Esophagus (tissue), 2 donors: ENCODE data around the gene NTRK3. TPM values are rescaled to one million over a fixed set of nuclear protein-coding genes. Genes with fewer than 3 reads are reported as not detected.
"Not testable (repeated sequence)": the region's sequence is repeated elsewhere in the genome, so short reads cannot be mapped to it uniquely, and the experiment has no call there.

ENCODE experiments used
- H3K27ac ChIP-seq, 2 donors: one replicate each; pipeline ENCODE4 v1.5.1; 2013; ENCODE audit warnings: low read depth in 2 of 2, mild to moderate bottlenecking in 2 of 2, inconsistent platforms in 1 of 2, low read length in 1 of 2, moderate library complexity in 1 of 2
- H3K27me3 ChIP-seq, 2 donors: one replicate each; pipeline ENCODE4 v1.6.1; 2013; ENCODE audit warnings: low read length in 2 of 2, control low read depth in 1 of 2, mild to moderate bottlenecking in 1 of 2; ENCODE audit not compliant: insufficient read depth in 2 of 2, control insufficient read depth in 1 of 2
- H3K36me3 ChIP-seq, 2 donors: one replicate each; pipeline ENCODE4 v1.6.1; 2013; ENCODE audit warnings: low read length in 1 of 2; ENCODE audit not compliant: control insufficient read depth in 2 of 2, insufficient read depth in 2 of 2
- H3K4me1 ChIP-seq, 2 donors: one replicate each; pipeline ENCODE4 v1.6.1; 2013; ENCODE audit warnings: low read length in 1 of 2; ENCODE audit not compliant: control insufficient read depth in 2 of 2, insufficient read depth in 2 of 2
- H3K4me3 ChIP-seq, 2 donors: one replicate each; pipeline ENCODE4 v1.5.1; 2013; ENCODE audit warnings: low read length in 2 of 2, mild to moderate bottlenecking in 2 of 2, low read depth in 1 of 2, moderate library complexity in 1 of 2
- H3K9me3 ChIP-seq, 2 donors: one replicate each; pipeline ENCODE4 v1.6.1; 2013; ENCODE audit warnings: mild to moderate bottlenecking in 2 of 2, low read depth in 1 of 2, low read length in 1 of 2, moderate library complexity in 1 of 2; ENCODE audit not compliant: control insufficient read depth in 2 of 2, insufficient read depth in 1 of 2
- WGBS, 2 donors: extraction: QIAGEN DNeasy Blood & Tissue Kit; methylation state at CpG; one replicate each; pipeline ENCODE4 v1.1.7; 2013; 5-methylcytosine and 5-hydroxymethylcytosine counted together
- polyA plus RNA-seq, 2 donors: library from polyadenylated mRNA; stranded (reverse); fragments of 200-250 nt; gene quantifications; one replicate each; pipeline ENCODE4 v1.2.3, GENCODE V29; 2013
- donor health status: healthy with polysubstance abuse.
- donor health status: Bipolar disorder and iron deficiency.

Gene NTRK3
- polyA plus RNA-seq, 2 donors, result 0.61 to 0.77 TPM

- peaks cover 0 to 2% of the 10 kb centered on the region in 2 donors for H3K9me3 ChIP-seq
- WGBS, 2 donors, result 40 to 43% methylated on average over 9 of the region's 9 CpGs
- H3K4me1 ChIP-seq, result no peaks in the 10 kb centered on the region
- no peaks in the 10 kb centered on the region for H3K36me3 ChIP-seq
- no peak overlapping the region for H3K4me3 ChIP-seq
- no peak overlapping the region for H3K27ac ChIP-seq
- no peaks in the 10 kb centered on the region for H3K27me3 ChIP-seq
These were observed 172.5 kb downstream of the NTRK3 start for GRCh38 chr15:88083811-88084760.

DNA sequence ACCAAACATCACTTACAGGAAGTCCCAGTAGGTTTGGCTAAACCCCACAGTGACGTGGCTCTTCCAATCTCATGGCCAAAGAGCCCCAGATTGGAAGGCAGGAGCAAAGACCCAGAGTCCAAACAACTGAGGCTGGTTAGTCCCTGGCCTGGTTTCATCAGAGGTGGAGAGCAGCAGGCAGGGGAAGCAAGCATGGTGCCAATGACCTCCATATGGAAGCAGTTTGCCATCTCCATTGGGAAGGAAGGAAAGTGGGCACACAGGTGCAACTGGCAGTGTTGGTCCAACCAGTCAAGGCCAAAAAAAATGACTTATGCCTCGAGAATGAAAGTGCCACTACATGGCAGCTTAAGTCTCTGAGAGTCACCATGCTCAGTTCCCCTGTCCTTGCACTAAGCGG is 175.9 kb downstream of the NTRK3 start:
- Histone ChIP-seq H3K9me3 (peaks cover 0 to 4% of the 10 kb centered on the region in 2 donors), H3K36me3 (no peaks in the 10 kb centered on the region), H3K27ac (no peak overlapping the region), H3K27me3 (no peaks in the 10 kb centered on the region), H3K4me3 (no peak overlapping the region), H3K4me1 (no peaks in the 10 kb centered on the region)
- 67 to 68% methylated on average over 3 of the region's 3 CpGs for WGBS, 2 donors

- no peaks in the 10 kb centered on the region for H3K36me3 ChIP-seq
- H3K9me3 ChIP-seq, result peaks cover 0 to 4% of the 10 kb centered on the region in 2 donors
- no peaks in the 10 kb centered on the region for H3K4me1 ChIP-seq
- H3K4me3 ChIP-seq, result no peak overlapping the region
- H3K27me3 ChIP-seq, result no peaks in the 10 kb centered on the region
- no peak overlapping the region for H3K27ac ChIP-seq
- WGBS, 2 donors, result 55 to 56% methylated on average over 12 of the region's 12 CpGs
These were observed 179.1 kb downstream of the NTRK3 start for GRCh38 chr15:88077296-88078020.

DNA sequence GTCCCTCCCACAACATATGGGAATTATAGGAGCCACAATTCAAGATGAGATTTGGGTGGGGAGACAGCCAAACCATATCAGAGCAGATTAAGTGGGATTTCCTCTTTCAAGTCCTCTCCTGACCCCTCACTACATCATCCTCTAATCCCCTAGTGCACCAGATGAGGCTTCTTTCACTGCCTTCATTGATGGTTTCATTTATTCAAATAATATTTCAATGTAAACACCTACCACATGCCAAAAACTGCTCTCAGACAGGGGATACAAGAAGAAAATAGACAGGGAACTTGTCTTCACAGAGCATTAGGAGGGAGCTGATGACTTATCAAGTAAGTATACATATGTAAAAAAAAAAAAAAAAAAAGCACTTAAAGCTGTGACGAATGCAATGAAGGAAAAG is 180.2 kb downstream of the NTRK3 start:
- Histone ChIP-seq H3K4me3 (no peak overlapping the region), H3K27ac (no peak overlapping the region)

DNA sequence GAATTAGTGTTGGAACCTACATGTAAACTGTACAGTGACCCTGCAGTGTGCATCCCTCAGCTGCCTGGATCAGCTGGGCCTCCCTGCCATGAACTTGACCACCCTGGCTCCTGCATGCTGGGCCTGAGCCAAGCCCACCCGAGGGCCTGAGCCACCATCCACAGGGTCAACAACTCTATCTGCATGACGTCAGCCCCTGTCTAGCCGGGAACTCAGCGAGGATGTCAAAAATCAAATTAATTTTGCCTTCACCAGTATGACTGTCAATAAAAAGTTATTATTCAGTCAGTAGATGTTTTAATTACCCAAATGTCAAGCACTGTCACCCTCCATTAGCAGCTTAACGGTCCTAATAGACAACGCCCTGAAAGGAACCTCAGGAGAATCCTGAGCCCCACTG is 181.4 kb downstream of the NTRK3 start:
- no peak overlapping the region for H3K4me3 ChIP-seq
- H3K27me3 ChIP-seq, result no peaks in the 10 kb centered on the region
- peaks cover 0 to 2% of the 10 kb centered on the region in 2 donors for H3K9me3 ChIP-seq
- H3K4me1 ChIP-seq, result no peaks in the 10 kb centered on the region
- WGBS, 2 donors, result 71 to 78% methylated on average over 6 of the region's 6 CpGs
- H3K36me3 ChIP-seq, result no peaks in the 10 kb centered on the region
- no peak overlapping the region for H3K27ac ChIP-seq

More for the DNA sequence above, 180.2 kb downstream of the NTRK3 start:
- no peaks in the 10 kb centered on the region for H3K4me1 ChIP-seq
- peaks cover 0 to 2% of the 10 kb centered on the region in 2 donors for H3K9me3 ChIP-seq
- H3K27me3 ChIP-seq, result no peaks in the 10 kb centered on the region
- H3K36me3 ChIP-seq, result no peaks in the 10 kb centered on the region
- WGBS, 2 donors, result 74 to 77% methylated on average over 1 of the region's 1 CpG

DNA sequence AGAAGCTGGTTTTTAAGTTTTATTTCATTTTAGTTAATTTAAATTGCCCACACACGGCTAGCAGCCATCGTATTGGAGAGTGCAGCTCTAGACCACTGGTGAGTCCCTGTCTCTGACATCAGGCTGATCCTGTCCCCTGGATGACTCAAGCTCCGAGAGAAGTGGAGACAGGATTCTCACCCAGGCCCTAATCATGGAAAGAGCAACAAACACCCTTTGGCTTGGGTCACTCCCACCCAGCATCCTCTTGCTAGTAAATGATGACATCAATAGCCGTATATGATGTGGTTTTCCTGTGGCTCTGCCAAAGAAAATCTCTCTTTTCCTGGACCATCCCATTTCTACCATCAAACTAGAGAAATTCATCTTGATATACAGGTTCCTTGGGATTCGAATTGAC is 182.2 kb downstream of the NTRK3 start:
- WGBS, 2 donors, result 84 to 85% methylated on average over 5 of the region's 5 CpGs
- no peaks in the 10 kb centered on the region for H3K4me1 ChIP-seq
- no peaks in the 10 kb centered on the region for H3K36me3 ChIP-seq
- H3K9me3 ChIP-seq, result peaks cover 0 to 2% of the 10 kb centered on the region in 2 donors
- H3K4me3 ChIP-seq, result no peak overlapping the region
- no peak overlapping the region for H3K27ac ChIP-seq
- H3K27me3 ChIP-seq, result no peaks in the 10 kb centered on the region

GRCh38 chr15:88073391-88073691 is 183.2 kb downstream of the NTRK3 start:
- no peaks in the 10 kb centered on the region for H3K4me1 ChIP-seq
- no peak overlapping the region for H3K27ac ChIP-seq
- H3K4me3 ChIP-seq, result no peak overlapping the region
- no peaks in the 10 kb centered on the region for H3K27me3 ChIP-seq
- 56 to 63% methylated on average over 2 of the region's 2 CpGs for WGBS, 2 donors
- H3K36me3 ChIP-seq, result no peaks in the 10 kb centered on the region
- H3K9me3 ChIP-seq, result no peaks in the 10 kb centered on the region

DNA sequence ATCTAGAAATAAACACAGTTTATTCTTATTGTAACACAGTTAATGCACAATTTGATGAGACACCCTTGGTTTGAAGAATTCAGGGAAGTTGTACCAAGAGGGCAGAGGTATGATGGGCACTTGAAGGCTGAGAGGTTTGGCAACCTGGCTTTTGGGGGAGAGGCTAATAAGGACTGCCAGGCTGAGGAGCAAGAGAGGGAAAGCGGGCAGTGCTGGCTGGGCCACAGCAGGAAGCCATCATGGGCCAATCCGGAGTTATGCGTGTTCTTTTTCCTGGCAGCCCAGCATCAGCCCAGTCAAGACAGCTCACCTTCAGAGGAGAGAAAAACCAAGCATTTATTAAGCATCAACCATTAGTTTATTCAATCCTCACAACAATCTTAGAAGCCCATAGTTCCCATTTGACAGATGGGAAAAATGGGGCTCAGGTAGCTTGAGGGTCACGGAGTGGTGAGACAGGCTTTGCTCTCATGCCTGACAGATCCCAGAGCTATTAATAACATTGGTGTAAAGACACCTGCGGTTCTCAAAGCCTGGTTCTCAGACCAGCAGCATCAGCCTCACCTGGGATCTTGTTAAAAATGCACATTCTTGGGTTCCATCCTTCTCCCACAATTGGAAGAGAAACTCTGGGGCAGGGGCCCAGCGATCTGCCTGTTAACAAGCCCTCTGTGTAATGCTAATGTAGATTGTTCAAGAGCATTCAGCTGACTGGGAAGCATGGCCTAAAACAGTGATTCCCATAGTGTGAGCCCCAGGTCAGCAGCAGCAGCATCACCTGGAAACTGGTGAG is 183.7 kb downstream of the NTRK3 start:
- H3K27ac ChIP-seq, result no peak overlapping the region
- H3K4me3 ChIP-seq, result no peak overlapping the region
- H3K4me1 ChIP-seq, result no peaks in the 10 kb centered on the region
- 70 to 79% methylated on average over 6 of the region's 6 CpGs for WGBS, 2 donors
- no peaks in the 10 kb centered on the region for H3K9me3 ChIP-seq
- no peaks in the 10 kb centered on the region for H3K36me3 ChIP-seq
- no peaks in the 10 kb centered on the region for H3K27me3 ChIP-seq

DNA sequence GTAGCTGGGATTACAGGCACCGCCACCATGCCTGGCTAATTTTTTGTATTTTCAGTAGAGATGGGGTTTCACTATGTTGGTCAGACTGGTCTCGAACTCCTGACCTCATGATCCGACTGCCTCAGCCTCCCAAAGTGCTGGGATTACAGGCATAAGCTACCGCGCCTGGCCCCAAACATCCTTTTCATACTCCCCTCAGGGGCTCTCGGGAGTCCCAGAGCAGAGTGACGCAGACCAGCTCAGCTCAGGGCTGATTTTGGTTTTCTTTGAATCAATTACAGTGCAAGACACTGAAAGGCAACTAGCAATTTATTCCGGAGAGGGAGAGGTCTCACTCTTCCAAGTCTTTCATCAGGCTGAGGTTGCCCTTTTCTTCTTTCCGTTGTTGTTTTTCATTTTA is 184.4 kb downstream of the NTRK3 start:
- 82 to 84% methylated on average over 9 of the region's 9 CpGs for WGBS, 2 donors
- H3K36me3 ChIP-seq, H3K4me1 ChIP-seq, H3K27ac ChIP-seq, H3K27me3 ChIP-seq, H3K9me3 ChIP-seq, H3K4me3 ChIP-seq: not testable (repeated sequence)
